GM12864 (cell line): ENCODE data around the gene GNPDA1.

Experiments
- DNase-seq: peaks from one replicate; pipeline ENCODE4 v3.0.0-alpha.2; 2011; ENCODE audit warnings: low read depth
- H3K4me3 ChIP-seq: 2 replicates; pipeline ENCODE4 v1.5.1; 2011; ENCODE audit warnings: mild to moderate bottlenecking, low read depth, low read length, control low read depth
- TF ChIP-seq, protein P1 (sequence below): IDR thresholded peaks from 2 replicates; pipeline ENCODE4 v1.5.1; 2011; ENCODE audit warnings: low read depth, mild to moderate bottlenecking, moderate library complexity, low read length, control low read depth, inconsistent platforms; ENCODE audit errors: missing control alignments

GNPDA1 gene

DNA sequence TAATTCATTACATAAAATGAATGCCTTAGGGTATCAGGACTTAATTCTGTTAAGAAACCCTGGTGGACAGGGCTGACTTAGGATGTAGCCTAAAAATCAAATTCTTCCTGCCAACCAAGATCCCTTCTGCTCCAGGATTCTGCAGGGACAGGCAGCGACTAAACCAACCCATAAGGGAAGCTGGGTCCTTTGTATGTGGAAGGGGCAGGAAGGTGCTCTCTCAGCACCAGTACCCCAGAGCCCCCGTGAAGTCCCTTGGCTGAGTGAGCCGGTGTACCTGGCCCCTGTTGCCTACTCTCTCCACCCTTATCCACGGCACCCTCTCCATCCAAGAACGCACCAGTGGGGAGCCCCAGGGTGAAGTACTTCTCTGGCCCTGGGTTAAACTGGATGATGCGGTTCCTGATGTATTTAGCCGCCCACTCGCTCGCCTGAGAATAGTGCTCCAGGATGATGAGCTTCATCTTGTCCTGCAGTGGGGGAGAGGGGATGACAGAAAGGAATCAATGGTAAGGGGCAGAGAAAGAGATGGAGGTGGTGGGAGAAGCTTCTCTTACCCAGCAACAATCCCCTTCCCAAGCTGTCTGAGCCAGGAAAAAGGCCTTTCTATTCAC, 1.1 kb downstream of the GNPDA1 start:
- H3K4me3 ChIP-seq: no peak overlapping the region
- no peak for DNase-seq
- TF ChIP-seq, protein P1, sequence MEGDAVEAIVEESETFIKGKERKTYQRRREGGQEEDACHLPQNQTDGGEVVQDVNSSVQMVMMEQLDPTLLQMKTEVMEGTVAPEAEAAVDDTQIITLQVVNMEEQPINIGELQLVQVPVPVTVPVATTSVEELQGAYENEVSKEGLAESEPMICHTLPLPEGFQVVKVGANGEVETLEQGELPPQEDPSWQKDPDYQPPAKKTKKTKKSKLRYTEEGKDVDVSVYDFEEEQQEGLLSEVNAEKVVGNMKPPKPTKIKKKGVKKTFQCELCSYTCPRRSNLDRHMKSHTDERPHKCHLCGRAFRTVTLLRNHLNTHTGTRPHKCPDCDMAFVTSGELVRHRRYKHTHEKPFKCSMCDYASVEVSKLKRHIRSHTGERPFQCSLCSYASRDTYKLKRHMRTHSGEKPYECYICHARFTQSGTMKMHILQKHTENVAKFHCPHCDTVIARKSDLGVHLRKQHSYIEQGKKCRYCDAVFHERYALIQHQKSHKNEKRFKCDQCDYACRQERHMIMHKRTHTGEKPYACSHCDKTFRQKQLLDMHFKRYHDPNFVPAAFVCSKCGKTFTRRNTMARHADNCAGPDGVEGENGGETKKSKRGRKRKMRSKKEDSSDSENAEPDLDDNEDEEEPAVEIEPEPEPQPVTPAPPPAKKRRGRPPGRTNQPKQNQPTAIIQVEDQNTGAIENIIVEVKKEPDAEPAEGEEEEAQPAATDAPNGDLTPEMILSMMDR: no peak

DNA sequence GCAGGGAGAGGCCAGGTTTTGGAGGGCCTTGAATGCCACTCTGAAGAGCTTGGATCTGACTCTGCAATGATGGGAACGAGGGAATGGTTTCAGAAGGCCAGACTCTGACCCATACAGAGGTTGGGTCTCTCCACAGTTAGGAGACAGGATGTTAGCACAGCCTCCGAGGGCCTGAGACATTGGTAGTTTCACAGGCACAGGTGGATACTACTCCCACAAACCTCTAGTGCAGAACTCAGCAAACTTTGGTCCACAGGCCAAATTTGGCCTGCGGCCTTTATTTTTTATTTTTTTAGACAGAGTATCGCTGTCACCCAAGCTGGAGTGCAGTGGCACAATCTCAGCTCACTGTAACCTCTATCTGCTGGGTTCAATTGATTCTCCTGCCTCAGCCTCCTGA, 2.9 kb downstream of the GNPDA1 start:
- no peak for DNase-seq
- H3K4me3 ChIP-seq: no peak overlapping the region
- TF ChIP-seq, protein P1: no peak

DNA sequence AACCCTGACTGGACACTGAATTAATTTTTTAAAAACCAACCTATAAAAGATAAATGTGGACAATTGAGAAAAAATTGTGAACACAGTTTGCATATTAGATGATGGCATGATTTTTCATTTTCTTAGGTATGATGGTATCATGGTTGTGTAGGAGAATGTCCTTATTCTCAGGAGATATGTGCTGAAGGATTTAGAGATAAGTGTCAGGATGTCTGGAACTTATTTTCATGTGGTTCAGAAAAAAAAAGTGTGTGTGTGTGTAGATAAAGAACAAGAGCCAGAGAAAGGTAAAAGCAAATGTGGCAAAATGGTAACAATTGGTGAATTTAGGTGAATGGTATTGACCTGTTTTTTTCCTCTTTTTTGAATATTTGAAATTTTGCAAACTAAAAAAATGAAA, 4.0 kb downstream of the GNPDA1 start:
- H3K4me3 ChIP-seq: no peak overlapping the region
- TF ChIP-seq, protein P1: no peak
- DNase-seq: no peak

DNA sequence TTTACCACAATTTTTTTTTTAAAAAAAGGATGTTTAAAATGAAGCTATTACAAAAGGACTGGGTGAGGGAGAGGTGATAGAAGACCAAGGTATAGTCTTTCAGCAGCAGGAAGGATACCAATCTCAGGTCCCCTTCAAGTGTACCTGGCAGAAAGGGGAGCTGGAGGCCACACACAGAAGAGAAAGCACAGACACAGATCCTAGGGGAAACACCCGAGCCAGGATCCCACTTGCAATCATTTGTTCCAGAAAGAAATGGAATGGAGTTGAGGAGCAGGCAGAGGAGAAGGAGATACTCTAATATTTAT, 5.6 kb downstream of the GNPDA1 start:
- H3K4me3 ChIP-seq: no peak overlapping the region
- TF ChIP-seq, protein P1: no peak
- no peak for DNase-seq

DNA sequence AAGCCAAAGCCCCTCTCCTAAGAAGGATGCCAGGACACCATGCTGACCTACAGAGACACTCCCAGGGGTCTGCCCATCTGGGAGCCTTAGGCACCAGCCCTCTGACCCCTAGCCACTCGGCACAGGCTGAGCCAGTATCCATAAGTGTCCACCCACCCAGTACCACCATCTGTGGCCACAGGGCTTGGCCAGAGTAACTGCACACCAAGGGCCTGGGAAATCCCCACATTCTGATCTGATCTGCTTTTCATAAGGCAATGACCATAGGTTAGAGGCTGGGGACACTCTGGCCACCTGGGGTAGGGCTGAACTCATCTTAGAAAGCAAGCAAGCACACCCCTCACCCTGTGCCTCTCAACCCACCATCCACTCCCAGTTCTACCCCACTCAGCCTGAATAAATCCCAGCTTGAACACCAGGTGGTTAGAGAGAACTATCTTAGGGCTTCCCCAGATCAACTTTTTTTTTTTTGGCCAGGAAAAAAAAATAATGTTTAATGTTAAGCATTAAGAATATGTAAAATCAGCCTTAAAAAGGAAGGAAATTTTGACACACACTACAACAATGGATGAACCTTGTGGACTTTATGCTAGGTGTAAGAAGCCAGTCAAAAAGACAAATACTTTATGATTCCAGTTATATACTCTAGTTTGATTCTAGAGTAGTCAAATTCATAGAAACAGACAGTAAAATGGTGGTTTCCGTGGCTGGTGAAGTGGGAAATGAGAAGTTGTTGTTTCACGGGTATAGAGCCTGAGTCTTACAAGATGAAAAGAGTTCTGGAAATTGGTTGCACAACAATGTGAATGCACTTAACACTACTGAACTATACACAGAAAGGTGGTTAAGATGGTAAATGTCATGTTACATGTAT, 6.2 kb downstream of the GNPDA1 start:
- no peak overlapping the region for H3K4me3 ChIP-seq
- TF ChIP-seq, protein P1: no peak
- no peak for DNase-seq

DNA sequence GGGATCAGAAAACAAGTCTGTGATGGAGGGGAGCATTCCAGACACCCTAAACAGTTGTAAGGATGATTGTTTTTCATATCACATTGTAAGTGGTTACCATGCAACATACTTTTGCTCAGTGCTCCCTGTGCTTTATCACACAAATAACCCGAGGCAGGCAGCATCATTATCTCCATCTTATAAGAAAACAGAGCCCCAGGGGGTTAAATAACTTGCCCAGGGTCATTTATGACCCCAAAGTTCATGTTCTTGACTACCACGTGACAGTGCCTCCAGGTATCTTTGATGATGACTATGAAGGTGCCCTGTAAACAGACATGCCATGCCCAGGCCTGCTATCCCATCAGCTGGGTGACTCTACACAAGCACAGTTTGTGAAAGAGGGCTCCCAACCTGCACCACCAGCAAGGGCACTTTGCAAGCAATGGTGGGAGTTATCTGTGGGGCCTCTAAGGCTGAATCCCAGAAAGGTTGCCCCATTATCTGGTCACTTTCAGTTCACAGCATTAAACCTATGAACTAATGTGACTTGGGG, 9.5 kb downstream of the GNPDA1 start:
- no peak for DNase-seq
- TF ChIP-seq, protein P1: no peak
- H3K4me3 ChIP-seq: no peak overlapping the region
